Hepatocyte (in vitro differentiated cells): ENCODE measurements around the gene CUBN. TPM values are rescaled to one million over a fixed set of nuclear protein-coding genes. Genes with fewer than 3 reads are reported as not detected.

Source experiments
- DNase-seq: peaks from one replicate; pipeline ENCODE4 v3.0.0-alpha.2; 2016; ENCODE audit warnings: low spot score
- H2AFZ ChIP-seq: fragments of 200-600 bp; sonication (generic); 2 replicates; pipeline ENCODE4 v1.6.0; 2016; ENCODE audit warnings: antibody characterized with exemption, mild to moderate bottlenecking
- H3K27ac ChIP-seq: fragments of 200-600 bp; sonication (generic); 2 replicates; pipeline ENCODE4 v1.5.1; 2016; ENCODE audit warnings: mild to moderate bottlenecking
- H3K27me3 ChIP-seq: fragments of 200-600 bp; sonication (generic); 2 replicates; pipeline ENCODE4 v1.6.1; 2016
- H3K36me3 ChIP-seq: fragments of 200-600 bp; sonication (generic); replicated peaks from 2 replicates; pipeline ENCODE4 v1.5.1; 2016; ENCODE audit warnings: low read depth; ENCODE audit not compliant: insufficient read depth
- H3K4me1 ChIP-seq: fragments of 200-600 bp; sonication (generic); 2 replicates; pipeline ENCODE4 v1.5.1; 2016; ENCODE audit warnings: mild to moderate bottlenecking, moderate library complexity; ENCODE audit not compliant: insufficient read depth
- H3K4me2 ChIP-seq: fragments of 200-600 bp; sonication (generic); 2 replicates; pipeline ENCODE4 v1.6.0; 2016
- H3K4me3 ChIP-seq: fragments of 200-600 bp; sonication (generic); 2 replicates; pipeline ENCODE4 v1.5.1; 2016; ENCODE audit warnings: mild to moderate bottlenecking
- H3K79me2 ChIP-seq: fragments of 200-600 bp; sonication (generic); 2 replicates; pipeline ENCODE4 v1.6.0; 2017; ENCODE audit warnings: mild to moderate bottlenecking
- H3K9me2 ChIP-seq: fragments of 200-600 bp; sonication (generic); replicated peaks from 2 replicates; pipeline ENCODE4 v1.6.0; 2017; ENCODE audit warnings: mild to moderate bottlenecking; ENCODE audit not compliant: insufficient read depth
- H3K9me3 ChIP-seq: fragments of 200-600 bp; sonication (generic); 2 replicates; pipeline ENCODE4 v1.5.1; 2016; ENCODE audit warnings: low read depth, mild to moderate bottlenecking
- H4K20me1 ChIP-seq: fragments of 200-600 bp; sonication (generic); 2 replicates; pipeline ENCODE4 v1.6.0; 2016; ENCODE audit warnings: mild to moderate bottlenecking; ENCODE audit not compliant: insufficient read depth, poor library complexity, severe bottlenecking
- EZH2 ChIP-seq: fragments of 200-600 bp; sonication (generic); IDR thresholded peaks from 2 replicates; pipeline ENCODE4 v1.6.1; 2016; ENCODE audit warnings: antibody characterized with exemption, mild to moderate bottlenecking, borderline replicate concordance
- EZH2phosphoT487 ChIP-seq: fragments of 200-600 bp; sonication (generic); IDR thresholded peaks from one replicate; pipeline ENCODE4 v1.6.1; 2018; ENCODE audit warnings: antibody characterized with exemption, mild to moderate bottlenecking, low read depth, moderate library complexity; ENCODE audit not compliant: unreplicated experiment, severe bottlenecking
- WGBS: methylation state at CpG from one replicate; pipeline ENCODE4 v1.1.6; 2016; ENCODE audit warnings: low lambda C conversion rate; ENCODE audit errors: missing lambda C conversion rate; 5-methylcytosine and 5-hydroxymethylcytosine counted together
- polyA plus RNA-seq: library from polyadenylated mRNA; unstranded; fragments of >200 nt; fragmentation: Nextera tagmentation; extraction: Ambion mirVana; gene quantifications from 2 replicates; pipeline ENCODE4 v1.2.1, GENCODE V29; 2016
- total RNA-seq: library from RNA; depleted of rRNA; stranded (reverse); fragments of >200 nt; gene quantifications from 2 replicates; pipeline ENCODE4 v1.2.3, GENCODE V29; 2014
- TF ChIP-seq, protein P1 (sequence below): fragments of 200-600 bp; sonication (generic); IDR thresholded peaks from 2 replicates; pipeline ENCODE4 v1.5.1; 2016; ENCODE audit warnings: antibody characterized with exemption, mild to moderate bottlenecking; ENCODE audit not compliant: poor library complexity

The CUBN gene
- total and polyA plus RNA-seq, 2 experiments from 2014 or later, result 2.0 to 10.6 TPM

DNA sequence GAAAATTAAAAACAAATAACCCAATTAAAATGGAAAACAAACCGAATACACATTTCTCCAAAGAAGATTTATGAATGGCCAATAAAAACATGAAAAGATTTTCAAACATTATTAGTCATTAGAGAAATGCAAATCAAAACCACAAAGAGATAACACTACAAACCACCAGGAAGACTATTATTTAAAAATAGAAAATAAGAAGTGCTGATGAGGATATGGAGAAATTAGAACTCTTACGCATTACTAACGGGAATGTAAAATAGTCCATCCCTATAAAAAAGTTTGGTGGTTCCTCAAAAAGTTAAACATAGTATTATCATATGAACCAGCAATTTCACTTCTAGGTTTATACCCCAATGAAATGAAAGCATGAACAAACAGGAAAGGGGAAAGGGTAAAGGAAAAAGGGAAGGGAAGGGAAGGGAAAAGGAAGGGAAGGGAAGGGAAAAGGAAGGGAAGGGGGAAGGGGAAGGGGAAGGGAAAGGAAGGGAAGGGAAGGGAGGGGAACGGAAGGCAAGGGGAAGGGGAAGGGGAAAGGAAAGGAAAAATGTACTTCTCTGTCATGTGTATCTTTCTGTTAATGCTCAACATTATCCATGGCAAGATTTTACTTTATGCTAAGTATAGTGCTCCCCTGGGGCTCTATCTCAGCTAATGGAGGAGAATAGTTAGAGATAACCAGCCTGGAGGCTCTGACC is 187.1 kb downstream of the CUBN start:
- H2AFZ ChIP-seq, result no peak overlapping the region
- no peak for DNase-seq
- peaks cover 3% of the 10 kb centered on the region for H3K4me1 ChIP-seq
- no peaks in the 10 kb centered on the region for H3K27me3 ChIP-seq
- no peak overlapping the region for H3K4me3 ChIP-seq
- no peaks in the 10 kb centered on the region for H3K9me2 ChIP-seq
- H3K79me2 ChIP-seq, result no peaks in the 10 kb centered on the region
- no peak overlapping the region for H3K4me2 ChIP-seq
- peak overlapping the region; percentile 84 for H3K27ac ChIP-seq
- no peaks in the 10 kb centered on the region for H3K36me3 ChIP-seq
- H3K9me3 ChIP-seq, result no peaks in the 10 kb centered on the region
- no peak for TF ChIP-seq EZH2
- no peak for TF ChIP-seq EZH2phosphoT487
- TF ChIP-seq, protein P1, sequence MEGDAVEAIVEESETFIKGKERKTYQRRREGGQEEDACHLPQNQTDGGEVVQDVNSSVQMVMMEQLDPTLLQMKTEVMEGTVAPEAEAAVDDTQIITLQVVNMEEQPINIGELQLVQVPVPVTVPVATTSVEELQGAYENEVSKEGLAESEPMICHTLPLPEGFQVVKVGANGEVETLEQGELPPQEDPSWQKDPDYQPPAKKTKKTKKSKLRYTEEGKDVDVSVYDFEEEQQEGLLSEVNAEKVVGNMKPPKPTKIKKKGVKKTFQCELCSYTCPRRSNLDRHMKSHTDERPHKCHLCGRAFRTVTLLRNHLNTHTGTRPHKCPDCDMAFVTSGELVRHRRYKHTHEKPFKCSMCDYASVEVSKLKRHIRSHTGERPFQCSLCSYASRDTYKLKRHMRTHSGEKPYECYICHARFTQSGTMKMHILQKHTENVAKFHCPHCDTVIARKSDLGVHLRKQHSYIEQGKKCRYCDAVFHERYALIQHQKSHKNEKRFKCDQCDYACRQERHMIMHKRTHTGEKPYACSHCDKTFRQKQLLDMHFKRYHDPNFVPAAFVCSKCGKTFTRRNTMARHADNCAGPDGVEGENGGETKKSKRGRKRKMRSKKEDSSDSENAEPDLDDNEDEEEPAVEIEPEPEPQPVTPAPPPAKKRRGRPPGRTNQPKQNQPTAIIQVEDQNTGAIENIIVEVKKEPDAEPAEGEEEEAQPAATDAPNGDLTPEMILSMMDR, result no peak
- 88% methylated on average over 3 of the region's 4 CpGs for WGBS
- no peaks in the 10 kb centered on the region for H4K20me1 ChIP-seq

DNA sequence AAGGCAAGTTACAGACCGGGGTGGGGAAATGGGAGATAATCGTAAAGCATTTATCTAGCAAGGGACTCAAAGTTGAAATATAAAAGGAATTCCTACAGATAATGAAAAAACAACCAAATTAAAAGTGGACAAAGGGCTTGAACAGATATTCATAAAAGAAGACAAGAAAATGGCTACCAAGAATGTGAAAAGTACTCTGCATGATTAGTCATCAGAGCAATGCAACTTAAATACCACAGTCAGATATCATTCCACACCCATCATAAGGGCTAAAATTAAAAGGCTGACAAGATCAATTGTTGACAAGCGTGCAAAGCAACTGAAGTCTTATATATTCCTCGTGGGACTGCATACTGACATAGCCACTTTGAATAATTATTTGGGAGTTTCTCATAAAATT is 187.7 kb downstream of the CUBN start:
- H3K9me3 ChIP-seq, result no peaks in the 10 kb centered on the region
- H3K9me2 ChIP-seq, result no peaks in the 10 kb centered on the region
- no peak overlapping the region for H2AFZ ChIP-seq
- H3K79me2 ChIP-seq, result no peaks in the 10 kb centered on the region
- H3K4me1 ChIP-seq, result peaks cover 3% of the 10 kb centered on the region
- no peak overlapping the region for H3K4me3 ChIP-seq
- no peaks in the 10 kb centered on the region for H4K20me1 ChIP-seq
- no peaks in the 10 kb centered on the region for H3K36me3 ChIP-seq
- no peak overlapping the region for H3K4me2 ChIP-seq
- TF ChIP-seq EZH2phosphoT487 (no peak), EZH2 (no peak)
- TF ChIP-seq, protein P1, result no peak
- no peak overlapping the region for H3K27ac ChIP-seq
- H3K27me3 ChIP-seq, result no peaks in the 10 kb centered on the region
- WGBS, result 92% methylated on average over 4 of the region's 4 CpGs
- DNase-seq, result no peak

DNA sequence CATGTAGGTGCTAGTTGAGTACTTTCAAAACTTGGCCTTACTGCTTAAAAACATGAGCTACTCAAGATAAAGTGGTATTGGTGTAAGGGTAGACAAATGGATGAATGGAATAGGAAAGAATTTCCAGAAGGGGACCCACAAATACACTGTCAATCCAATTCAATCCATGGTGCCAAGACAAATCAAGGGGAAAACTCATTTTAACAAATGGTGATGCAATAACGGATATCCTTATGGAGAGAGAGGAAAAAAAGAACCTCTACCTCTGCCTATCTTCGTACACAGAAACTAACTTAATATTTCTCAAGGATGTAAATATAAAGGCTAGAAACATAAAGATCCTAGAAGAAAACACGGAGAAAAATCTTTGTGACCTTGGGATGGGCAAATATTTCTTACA is 188.5 kb downstream of the CUBN start:
- no peaks in the 10 kb centered on the region for H3K36me3 ChIP-seq
- no peak overlapping the region for H3K4me2 ChIP-seq
- peaks cover 3% of the 10 kb centered on the region for H3K4me1 ChIP-seq
- H3K79me2 ChIP-seq, result no peaks in the 10 kb centered on the region
- H3K9me2 ChIP-seq, result no peaks in the 10 kb centered on the region
- WGBS, result 97% methylated on average over 3 of the region's 3 CpGs
- TF ChIP-seq, protein P1, result no peak
- no peak for TF ChIP-seq EZH2
- no peak for TF ChIP-seq EZH2phosphoT487
- no peaks in the 10 kb centered on the region for H4K20me1 ChIP-seq
- no peak overlapping the region for H3K27ac ChIP-seq
- no peak for DNase-seq
- H3K9me3 ChIP-seq, result no peaks in the 10 kb centered on the region
- no peaks in the 10 kb centered on the region for H3K27me3 ChIP-seq
- no peak overlapping the region for H3K4me3 ChIP-seq
- no peak overlapping the region for H2AFZ ChIP-seq
